Measurements from ENCODE around the gene ABHD2. TPM values are rescaled to one million over a fixed set of nuclear protein-coding genes. Genes with fewer than 3 reads are reported as not detected.

ABHD2 gene
- total RNA-seq, 1 experiment from 2014 or later: 29.7 TPM

- DNase-seq (ENCODE audit: low spot score) (no peak), ATAC-seq (no peak)
- Mint-ChIP-seq H3K4me1 (peaks cover 25% of the 10 kb centered on the region), H3K27ac (no peak overlapping the region), H3K9me3 (peaks cover 14% of the 10 kb centered on the region), H3K4me3 (peak overlapping the region; percentile 97), H3K27me3 (ENCODE audit: low read depth) (peaks cover 23% of the 10 kb centered on the region), H3K36me3 (peaks cover 18% of the 10 kb centered on the region)
- ChIA-PET POLR2A (interaction anchor here (1.0 kb wide), 1 partner anchor 155 kb away, joined by 4 read pairs; the partner anchor contains the start of gene ABHD2), CTCF (interaction anchor here (0.6 to 3.0 kb wide), 12 partner anchors 13 to 338 kb away, joined by 3 to 45 read pairs (median 4); no protein-coding TSS in a partner anchor)
- TF ChIP-seq PRRX2 (CRISPR knock-in tag; IDR thresholded peaks at IDR 0.05) (no peak), GABPB1 (CRISPR knock-in tag; IDR thresholded peaks at IDR 0.05) (peak; percentile 14; the same call in 1 of the 2 replicates)
Measured at GRCh38 chr15:89243046-89243690, 154.9 kb downstream of the ABHD2 start.

GRCh38 chr15:89243691-89244573 is 155.7 kb downstream of the ABHD2 start, which contains the start of gene FANCI:
Gene FANCI (plus strand): TSS chr15:89243979. CDS start chr15:89247648, 3,669 bp downstream.
- peaks cover 19% of the 10 kb centered on the region for H3K9me3 Mint-ChIP-seq
- ChIA-PET POLR2A (interaction anchor here (0.7 to 1.0 kb wide), 3 partner anchors 23 to 657 kb away, joined by 3 to 4 read pairs (median 3); partner anchors contain the start of gene ABHD2), CTCF (interaction anchor here (0.6 to 3.0 kb wide), 16 partner anchors 14 to 339 kb away, joined by 3 to 45 read pairs (median 4); no protein-coding TSS in a partner anchor)
- H3K27ac Mint-ChIP-seq: peak within 1 kb of the TSS; percentile 88
- peaks cover 26% of the 10 kb centered on the region for H3K36me3 Mint-ChIP-seq
- H3K27me3 Mint-ChIP-seq (ENCODE audit: low read depth): peaks cover 23% of the 10 kb centered on the region
- DNase-seq (ENCODE audit: low spot score): peak; percentile 98
- peak within 1 kb of the TSS; percentile 97 for H3K4me3 Mint-ChIP-seq
- peaks cover 25% of the 10 kb centered on the region for H3K4me1 Mint-ChIP-seq
- ATAC-seq: peak; percentile 96
- no peak for TF ChIP-seq PREB (CRISPR knock-in tag; IDR thresholded peaks at IDR 0.05; ENCODE audit: borderline replicate concordance)
- no peak for TF ChIP-seq ZNF532 (CRISPR knock-in tag; IDR thresholded peaks at IDR 0.05; ENCODE audit: borderline replicate concordance)
- TF ChIP-seq STAT6 (CRISPR knock-in tag; conservative IDR thresholded peaks at IDR 0.05; ENCODE audit: low read depth): no peak
- TF ChIP-seq ZBTB43 (CRISPR knock-in tag; IDR thresholded peaks at IDR 0.05): 0 out of 2 replicates have a peak, but pooled peaks have one; percentile 27
- no peak for TF ChIP-seq CBFB (CRISPR knock-in tag; IDR thresholded peaks at IDR 0.05; ENCODE audit: low read depth)
- TF ChIP-seq HMGA2 (CRISPR knock-in tag; IDR thresholded peaks at IDR 0.05): no peak
- TF ChIP-seq ZNF263 (CRISPR knock-in tag; IDR thresholded peaks at IDR 0.05; ENCODE audit: low read depth): no peak
- TF ChIP-seq TP53 (CRISPR knock-in tag; IDR thresholded peaks at IDR 0.05): no peak
- no peak for TF ChIP-seq TEAD4 (CRISPR knock-in tag; IDR thresholded peaks at IDR 0.05)
- 0 out of 2 replicates have a peak, but pooled peaks have one; percentile 44 for TF ChIP-seq CREM (CRISPR knock-in tag; IDR thresholded peaks at IDR 0.05)
- peak; percentile 19; the same call in 1 of the 2 replicates for TF ChIP-seq ETV6 (CRISPR knock-in tag; IDR thresholded peaks at IDR 0.05)
- no peak for TF ChIP-seq EMX1 (CRISPR knock-in tag; IDR thresholded peaks at IDR 0.05)
- no peak for TF ChIP-seq OVOL2 (CRISPR knock-in tag; IDR thresholded peaks at IDR 0.05; ENCODE audit: borderline replicate concordance)
- peak; percentile 41; the same call in 1 of the 2 replicates for TF ChIP-seq E2F5 (CRISPR knock-in tag; IDR thresholded peaks at IDR 0.05)
- TF ChIP-seq MXD4 (CRISPR knock-in tag; IDR thresholded peaks at IDR 0.05; ENCODE audit: borderline replicate concordance): no peak
- TF ChIP-seq IRF2 (CRISPR knock-in tag; IDR thresholded peaks at IDR 0.05; ENCODE audit: borderline replicate concordance, low read depth): no peak
- no peak for TF ChIP-seq ZNF425 (CRISPR knock-in tag; conservative IDR thresholded peaks at IDR 0.05)
